ENCODE measurements around the gene SH2B3. TPM values are rescaled to one million over a fixed set of nuclear protein-coding genes. Genes with fewer than 3 reads are reported as not detected.
A peak's percentile ranks its signal among the peaks of the same experiment; 100 is the strongest.

SH2B3 gene
- polyA plus RNA-seq, 1 donor from 2014 or later = 3.0 TPM

GRCh38 chr12:111404362-111405148 lies 1.2 kb upstream of the SH2B3 start:
- Histone ChIP-seq H3K9ac (ENCODE audit: low read length) (peak overlapping the region; percentile 63), H3K4me3 (ENCODE audit: low read length) (peak overlapping the region; percentile 75), H3K79me2 (replicated peaks; ENCODE audit: insufficient read depth, low read length) (no peaks in the 10 kb centered on the region), H3K27ac (ENCODE audit: low read length) (no peak overlapping the region), H3K9me2 (ENCODE audit: insufficient read depth, low read length) (no peaks in the 10 kb centered on the region), H3K4me2 (ENCODE audit: low read length) (no peak overlapping the region), H3K27me3 (ENCODE audit: insufficient read depth, low read depth, low read length) (peaks cover 16% of the 10 kb centered on the region), H3K9me3 (ENCODE audit: low read length) (no peaks in the 10 kb centered on the region), H2AFZ (ENCODE audit: low read depth, low read length) (peak overlapping the region; percentile 51), H3F3A (ENCODE audit: insufficient read depth, low read length, poor library complexity, severe bottlenecking) (no peaks in the 10 kb centered on the region), H3K36me3 (ENCODE audit: insufficient read depth, low read length) (no peaks in the 10 kb centered on the region), H4K20me1 (ENCODE audit: insufficient read depth) (no peaks in the 10 kb centered on the region)
- TF ChIP-seq EP300 (conservative IDR thresholded peaks at IDR 0.05; ENCODE audit: poor library complexity, severe bottlenecking) (no peak), MXI1 (conservative IDR thresholded peaks at IDR 0.05; ENCODE audit: poor library complexity, severe bottlenecking) (no peak), SMC3 (conservative IDR thresholded peaks at IDR 0.05; ENCODE audit: poor library complexity) (no peak), TAF1 (IDR thresholded peaks at IDR 0.05; ENCODE audit: low read depth) (no peak), POLR2AphosphoS5 (IDR thresholded peaks at IDR 0.05) (no peak), RAD21 (conservative IDR thresholded peaks at IDR 0.05) (no peak), REST (IDR thresholded peaks at IDR 0.05; ENCODE audit: borderline replicate concordance) (no peak), CTCF (IDR thresholded peaks at IDR 0.05; ENCODE audit: poor library complexity, severe bottlenecking) (no peak), EZH2 (IDR thresholded peaks at IDR 0.05; ENCODE audit: borderline replicate concordance, insufficient read depth, low read length, poor library complexity, severe bottlenecking) (no peak)

- no peaks in the 10 kb centered on the region for H3K9me2 ChIP-seq (ENCODE audit: insufficient read depth, low read length)
- no peaks in the 10 kb centered on the region for H3F3A ChIP-seq (ENCODE audit: insufficient read depth, low read length, poor library complexity, severe bottlenecking)
- no peak for TF ChIP-seq RAD21 (conservative IDR thresholded peaks at IDR 0.05)
- TF ChIP-seq MXI1 (conservative IDR thresholded peaks at IDR 0.05; ENCODE audit: poor library complexity, severe bottlenecking) = peak; percentile 53
- TF ChIP-seq SMC3 (conservative IDR thresholded peaks at IDR 0.05; ENCODE audit: poor library complexity) = peak; percentile 44
- peak; percentile 83 for TF ChIP-seq CTCF (IDR thresholded peaks at IDR 0.05; ENCODE audit: poor library complexity, severe bottlenecking)
- no peak for TF ChIP-seq TAF1 (IDR thresholded peaks at IDR 0.05; ENCODE audit: low read depth)
- H3K27ac ChIP-seq (ENCODE audit: low read length) = no peak overlapping the region
- peaks cover 16% of the 10 kb centered on the region for H3K27me3 ChIP-seq (ENCODE audit: insufficient read depth, low read depth, low read length)
- peak overlapping the region; percentile 75 for H3K4me3 ChIP-seq (ENCODE audit: low read length)
- no peaks in the 10 kb centered on the region for H3K9me3 ChIP-seq (ENCODE audit: low read length)
- H3K36me3 ChIP-seq (ENCODE audit: insufficient read depth, low read length) = no peaks in the 10 kb centered on the region
- H3K9ac ChIP-seq (ENCODE audit: low read length) = peak overlapping the region; percentile 63
- H2AFZ ChIP-seq (ENCODE audit: low read depth, low read length) = peak overlapping the region; percentile 51
- no peaks in the 10 kb centered on the region for H3K79me2 ChIP-seq (replicated peaks; ENCODE audit: insufficient read depth, low read length)
- H3K4me2 ChIP-seq (ENCODE audit: low read length) = no peak overlapping the region
- no peaks in the 10 kb centered on the region for H4K20me1 ChIP-seq (ENCODE audit: insufficient read depth)
Measured at GRCh38 chr12:111405149-111405858, 419 bp upstream of the SH2B3 start.

Data from neural cell (in vitro differentiated cells).